ENCODE data around the gene GREB1L.

- TF ChIP-seq CTCF (IDR thresholded peaks at IDR 0.05) (no peak), POLR2A (IDR thresholded peaks at IDR 0.05) (no peak)
Observed at GRCh38 chr18:21468514-21469164, 226.6 kb downstream of the GREB1L start.

All from right lobe of liver (tissue), 4 donors.